ENCODE measurements around the gene MCM9. TPM values are rescaled to one million over a fixed set of nuclear protein-coding genes. Genes with fewer than 3 reads are reported as not detected.

The MCM9 gene
- total and polyA plus RNA-seq, 2 experiments from 2014 or later: 11.1 to 13.5 TPM

DNA sequence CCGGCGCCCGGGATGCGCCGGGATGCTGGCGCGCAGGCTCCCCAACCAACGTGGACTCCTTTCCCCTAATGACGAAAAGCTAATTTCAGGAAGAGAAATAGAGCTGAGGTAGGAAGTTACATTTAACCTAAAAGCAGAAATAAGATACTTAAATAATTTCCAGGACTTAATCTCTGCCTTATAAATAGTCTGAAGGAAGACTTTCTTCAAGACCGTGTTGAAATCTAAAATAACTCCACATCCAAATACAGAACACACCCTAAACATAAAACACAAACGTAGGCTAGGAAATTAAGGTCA lies 39.7 kb downstream of the MCM9 start:
- H3K9me3 ChIP-seq (ENCODE audit: low read depth): no peaks in the 10 kb centered on the region
- H2AFZ ChIP-seq: peak overlapping the region; percentile 51
- peak overlapping the region; percentile 54 for H3K4me3 ChIP-seq
- H3K4me1 ChIP-seq (ENCODE audit: insufficient read depth): peaks cover 21% of the 10 kb centered on the region
- H3K9me2 ChIP-seq (replicated peaks; ENCODE audit: insufficient read depth): no peaks in the 10 kb centered on the region
- H3K36me3 ChIP-seq (replicated peaks; ENCODE audit: insufficient read depth, low read depth): no peaks in the 10 kb centered on the region
- H3K27me3 ChIP-seq: no peaks in the 10 kb centered on the region
- peaks cover 71% of the 10 kb centered on the region for H3K79me2 ChIP-seq
- H3K27ac ChIP-seq: peak overlapping the region; percentile 97
- WGBS (ENCODE audit: low lambda C conversion rate, missing lambda C conversion rate): under 1% methylated on average over 11 of the region's 11 CpGs
- peak overlapping the region; percentile 80 for H3K4me2 ChIP-seq
- peaks cover 15% of the 10 kb centered on the region for H4K20me1 ChIP-seq (ENCODE audit: insufficient read depth, poor library complexity, severe bottlenecking)
- TF ChIP-seq, protein P1, sequence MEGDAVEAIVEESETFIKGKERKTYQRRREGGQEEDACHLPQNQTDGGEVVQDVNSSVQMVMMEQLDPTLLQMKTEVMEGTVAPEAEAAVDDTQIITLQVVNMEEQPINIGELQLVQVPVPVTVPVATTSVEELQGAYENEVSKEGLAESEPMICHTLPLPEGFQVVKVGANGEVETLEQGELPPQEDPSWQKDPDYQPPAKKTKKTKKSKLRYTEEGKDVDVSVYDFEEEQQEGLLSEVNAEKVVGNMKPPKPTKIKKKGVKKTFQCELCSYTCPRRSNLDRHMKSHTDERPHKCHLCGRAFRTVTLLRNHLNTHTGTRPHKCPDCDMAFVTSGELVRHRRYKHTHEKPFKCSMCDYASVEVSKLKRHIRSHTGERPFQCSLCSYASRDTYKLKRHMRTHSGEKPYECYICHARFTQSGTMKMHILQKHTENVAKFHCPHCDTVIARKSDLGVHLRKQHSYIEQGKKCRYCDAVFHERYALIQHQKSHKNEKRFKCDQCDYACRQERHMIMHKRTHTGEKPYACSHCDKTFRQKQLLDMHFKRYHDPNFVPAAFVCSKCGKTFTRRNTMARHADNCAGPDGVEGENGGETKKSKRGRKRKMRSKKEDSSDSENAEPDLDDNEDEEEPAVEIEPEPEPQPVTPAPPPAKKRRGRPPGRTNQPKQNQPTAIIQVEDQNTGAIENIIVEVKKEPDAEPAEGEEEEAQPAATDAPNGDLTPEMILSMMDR (IDR thresholded peaks at IDR 0.05; ENCODE audit: poor library complexity): no peak
- TF ChIP-seq EZH2phosphoT487 (IDR thresholded peaks at IDR 0.05; ENCODE audit: low read depth, severe bottlenecking, unreplicated experiment) (no peak), EZH2 (IDR thresholded peaks at IDR 0.05; ENCODE audit: borderline replicate concordance) (no peak)
- DNase-seq (ENCODE audit: low spot score): no peak

DNA sequence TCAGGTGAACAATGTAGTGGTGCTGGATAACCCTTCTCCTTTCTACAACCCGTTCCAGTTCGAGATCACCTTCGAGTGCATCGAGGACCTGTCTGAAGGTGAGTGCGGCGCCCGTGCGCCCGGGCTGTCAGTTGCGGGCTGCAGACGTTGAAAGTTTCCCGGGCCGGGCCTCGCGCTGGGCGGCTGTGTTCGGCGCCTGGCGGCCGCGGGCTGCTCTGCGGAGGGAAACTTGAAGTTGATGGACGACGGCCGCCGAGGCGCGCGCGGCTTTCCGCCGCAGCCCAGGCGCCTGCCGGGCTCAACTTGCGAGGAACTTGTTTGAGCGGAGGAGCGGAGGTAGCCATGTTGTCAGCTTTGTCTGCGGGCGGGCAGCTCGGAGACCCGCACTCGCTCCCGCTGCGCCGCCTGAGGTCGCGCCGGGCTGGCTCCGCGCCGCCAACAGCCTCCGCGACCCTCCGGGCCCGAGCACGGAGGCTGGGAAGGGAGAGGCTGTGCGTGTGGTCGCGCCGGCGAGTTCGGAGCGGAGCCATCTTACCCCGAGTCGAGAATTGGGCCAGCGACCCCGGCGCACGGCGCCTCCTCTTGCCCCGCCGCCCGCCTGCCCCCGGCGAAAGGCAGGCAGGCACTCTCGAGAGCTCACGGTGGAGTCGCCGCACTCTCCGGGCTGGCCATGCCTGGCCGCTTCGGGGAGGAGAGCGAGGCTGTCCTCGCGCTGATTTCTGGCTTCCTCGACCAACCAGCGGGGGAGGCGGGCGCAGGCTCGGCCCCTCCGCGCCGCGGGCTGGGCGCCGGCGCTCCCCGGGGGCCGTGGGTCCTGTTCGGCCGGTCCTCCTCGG lies 40.3 kb downstream of the MCM9 start:
- H3K79me2 ChIP-seq: peaks cover 71% of the 10 kb centered on the region
- H2AFZ ChIP-seq: peak overlapping the region; percentile 51
- WGBS (ENCODE audit: low lambda C conversion rate, missing lambda C conversion rate): 1% methylated on average over 91 of the region's 102 CpGs
- H3K9me2 ChIP-seq (replicated peaks; ENCODE audit: insufficient read depth): no peaks in the 10 kb centered on the region
- peak; percentile 74 for DNase-seq (ENCODE audit: low spot score)
- H3K4me2 ChIP-seq: peak overlapping the region; percentile 80
- no peaks in the 10 kb centered on the region for H3K27me3 ChIP-seq
- no peaks in the 10 kb centered on the region for H3K36me3 ChIP-seq (replicated peaks; ENCODE audit: insufficient read depth, low read depth)
- H3K4me1 ChIP-seq (ENCODE audit: insufficient read depth): peaks cover 18% of the 10 kb centered on the region
- H3K4me3 ChIP-seq: peak overlapping the region; percentile 54
- H3K27ac ChIP-seq: peak overlapping the region; percentile 97
- no peak for TF ChIP-seq EZH2 (IDR thresholded peaks at IDR 0.05; ENCODE audit: borderline replicate concordance)
- TF ChIP-seq EZH2phosphoT487 (IDR thresholded peaks at IDR 0.05; ENCODE audit: low read depth, severe bottlenecking, unreplicated experiment): no peak
- TF ChIP-seq, protein P1 (IDR thresholded peaks at IDR 0.05; ENCODE audit: poor library complexity): no peak
- no peaks in the 10 kb centered on the region for H3K9me3 ChIP-seq (ENCODE audit: low read depth)
- H4K20me1 ChIP-seq (ENCODE audit: insufficient read depth, poor library complexity, severe bottlenecking): peaks cover 14% of the 10 kb centered on the region

DNA sequence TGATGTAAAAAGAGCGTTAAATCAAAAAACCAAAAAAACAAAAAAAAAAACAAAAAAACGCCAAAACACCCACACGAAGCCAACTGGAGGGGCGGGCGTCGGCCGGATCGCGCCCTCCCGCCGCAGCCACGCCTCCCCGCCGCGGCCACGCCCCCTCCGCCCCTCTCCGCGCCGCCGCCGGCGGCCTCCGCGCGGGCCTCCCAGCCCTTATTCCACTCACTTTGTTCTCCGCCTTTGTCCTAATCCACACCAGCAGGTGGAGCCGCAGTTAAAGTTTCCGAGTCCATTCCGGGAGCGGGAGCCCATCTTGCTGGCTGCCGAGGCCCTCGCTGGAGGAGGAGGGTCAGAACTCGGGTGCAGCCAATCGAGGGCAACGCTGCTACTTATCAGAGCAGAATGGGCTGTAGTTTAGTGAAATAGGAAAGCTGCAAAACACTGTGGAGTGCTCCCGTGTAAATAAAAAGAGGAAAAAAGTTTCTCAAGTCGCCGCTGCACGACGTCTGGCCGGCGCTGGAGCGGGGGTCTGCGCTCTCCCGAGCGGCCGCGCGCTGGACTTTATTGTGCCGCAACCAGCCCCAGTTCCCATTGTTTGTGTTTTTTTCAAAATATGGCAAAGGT lies 41.0 kb downstream of the MCM9 start, which contains the start of gene ASF1A:
Gene ASF1A, plus strand, starts transcription at position 346 of the 618 bp plus-strand sequence. Its CDS starts 262 bp downstream, at position 608.
- peak within 1 kb of the TSS; percentile 97 for H3K27ac ChIP-seq
- H2AFZ ChIP-seq: peak within 1 kb of the TSS; percentile 73
- DNase-seq (ENCODE audit: low spot score): peak; percentile 97
- TF ChIP-seq EZH2 (IDR thresholded peaks at IDR 0.05; ENCODE audit: borderline replicate concordance): no peak
- TF ChIP-seq, protein P1 (IDR thresholded peaks at IDR 0.05; ENCODE audit: poor library complexity): peak; percentile 77
- H3K27me3 ChIP-seq: no peaks in the 10 kb centered on the region
- H3K79me2 ChIP-seq: peaks cover 71% of the 10 kb centered on the region
- H3K36me3 ChIP-seq (replicated peaks; ENCODE audit: insufficient read depth, low read depth): no peaks in the 10 kb centered on the region
- peak within 1 kb of the TSS; percentile 81 for H3K4me2 ChIP-seq
- peaks cover 12% of the 10 kb centered on the region for H4K20me1 ChIP-seq (ENCODE audit: insufficient read depth, poor library complexity, severe bottlenecking)
- H3K4me1 ChIP-seq (ENCODE audit: insufficient read depth): peaks cover 18% of the 10 kb centered on the region
- no peaks in the 10 kb centered on the region for H3K9me3 ChIP-seq (ENCODE audit: low read depth)
- peak within 1 kb of the TSS; percentile 54 for H3K4me3 ChIP-seq
- WGBS (ENCODE audit: low lambda C conversion rate, missing lambda C conversion rate): under 1% methylated on average over 47 of the region's 51 CpGs
- H3K9me2 ChIP-seq (replicated peaks; ENCODE audit: insufficient read depth): no peaks in the 10 kb centered on the region
